Activated B cell treated with CpG ODN at 0.5 μM for 24 hours (primary cell): Measurements from ENCODE around the gene NDUFAF5. TPM values are rescaled to one million over a fixed set of nuclear protein-coding genes. Genes with fewer than 3 reads are reported as not detected.

Experiments used
- ATAC-seq: fragments of 200-7000 bp; cut with Tn5 transposase; one replicate; pipeline ENCODE4 v1.10.0; 2021; ENCODE audit warnings: low read depth, mild to moderate bottlenecking, moderate library complexity
- CTCF ChIA-PET: fragments of 350-600 bp; sonication (Branson Sonifier 250); formaldehyde crosslinking; loops from one replicate; lab custom pipeline; 2021; ENCODE audit warnings: antibody characterized with exemption; lab: Charles Lee
- POLR2A ChIA-PET: fragments of 350-600 bp; sonication (Branson Sonifier 250); formaldehyde crosslinking; loops from one replicate; lab custom pipeline; 2021; ENCODE audit warnings: antibody characterized with exemption; lab: Charles Lee
- DNase-seq: peaks from one replicate; pipeline ENCODE4 v3.0.0; 2022
- H3K27ac Mint-ChIP-seq: one replicate; pipeline ENCODE4 v1.8.0; 2020; ENCODE audit warnings: mixed read lengths
- H3K27me3 Mint-ChIP-seq: one replicate; pipeline ENCODE4 v1.8.0; 2021; ENCODE audit warnings: mixed read lengths
- H3K36me3 Mint-ChIP-seq: one replicate; pipeline ENCODE4 v1.8.0; 2021; ENCODE audit warnings: low read depth, mixed read lengths
- H3K4me1 Mint-ChIP-seq: one replicate; pipeline ENCODE4 v1.8.0; 2021; ENCODE audit warnings: mixed read lengths
- H3K4me3 Mint-ChIP-seq: one replicate; pipeline ENCODE4 v1.8.0; 2020; ENCODE audit warnings: mild to moderate bottlenecking, mixed read lengths
- H3K9me3 Mint-ChIP-seq: one replicate; pipeline ENCODE4 v1.8.0; 2020; ENCODE audit warnings: mixed read lengths
- CTCF ChIP-seq: fragments of 200-600 bp; IDR thresholded peaks from one replicate; pipeline ENCODE4 v1.8.0; 2022; ENCODE audit warnings: antibody characterized with exemption, mild to moderate bottlenecking
- intact Hi-C: fragments of 100-400 bp; cut with micrococcal nuclease; formaldehyde crosslinking; loops from one replicate; pipeline ENCODE4 v1.15.1; 2024
- total RNA-seq: library from RNA; stranded (reverse); gene quantifications from 2 replicates; pipeline ENCODE4 v1.2.3, GENCODE V29; 2022

NDUFAF5 gene
- total RNA-seq, 1 donor from 2014 or later: 29.8 TPM

- H3K9me3 Mint-ChIP-seq: no peaks in the 10 kb centered on the region
- H3K4me1 Mint-ChIP-seq: no peaks in the 10 kb centered on the region
- no peak for TF ChIP-seq CTCF
- DNase-seq: no peak
- peaks cover 29% of the 10 kb centered on the region for H3K36me3 Mint-ChIP-seq
- ChIA-PET POLR2A (no interaction called here), CTCF (no interaction called here)
- ATAC-seq: no peak
- intact Hi-C loops: no loop called here
- no peak overlapping the region for H3K4me3 Mint-ChIP-seq
- H3K27me3 Mint-ChIP-seq: no peaks in the 10 kb centered on the region
- H3K27ac Mint-ChIP-seq: no peak overlapping the region
Measured at GRCh38 chr20:13810446-13810845, 25.6 kb downstream of the NDUFAF5 start.

GRCh38 chr20:13813910-13814309, 29.1 kb downstream of the NDUFAF5 start:
- H3K36me3 Mint-ChIP-seq: peaks cover 46% of the 10 kb centered on the region
- intact Hi-C loops: no loop called here
- ATAC-seq (no peak), DNase-seq (no peak)
- no peak for TF ChIP-seq CTCF
- H3K4me3 Mint-ChIP-seq: no peak overlapping the region
- no peaks in the 10 kb centered on the region for H3K9me3 Mint-ChIP-seq
- no peaks in the 10 kb centered on the region for H3K27me3 Mint-ChIP-seq
- H3K4me1 Mint-ChIP-seq: no peaks in the 10 kb centered on the region
- H3K27ac Mint-ChIP-seq: no peak overlapping the region
- ChIA-PET CTCF (no interaction called here), POLR2A (no interaction called here)

GRCh38 chr20:13814672-13815071, 29.8 kb downstream of the NDUFAF5 start:
- DNase-seq: no peak
- Mint-ChIP-seq H3K4me3 (no peak overlapping the region), H3K36me3 (peaks cover 46% of the 10 kb centered on the region), H3K4me1 (no peaks in the 10 kb centered on the region), H3K9me3 (no peaks in the 10 kb centered on the region), H3K27ac (no peak overlapping the region), H3K27me3 (no peaks in the 10 kb centered on the region)
- ChIA-PET POLR2A (no interaction called here), CTCF (no interaction called here)
- no peak for ATAC-seq
- intact Hi-C loops: no loop called here
- TF ChIP-seq CTCF: no peak

- ChIA-PET POLR2A (no interaction called here), CTCF (no interaction called here)
- Mint-ChIP-seq H3K36me3 (peaks cover 46% of the 10 kb centered on the region), H3K9me3 (no peaks in the 10 kb centered on the region), H3K4me3 (no peak overlapping the region), H3K27ac (no peak overlapping the region), H3K4me1 (no peaks in the 10 kb centered on the region), H3K27me3 (no peaks in the 10 kb centered on the region)
- no peak for TF ChIP-seq CTCF
- intact Hi-C loops: no loop called here
- no peak for DNase-seq
- no peak for ATAC-seq
Measured at GRCh38 chr20:13816757-13817156, 31.9 kb downstream of the NDUFAF5 start.

- no peak for ATAC-seq
- H3K4me3 Mint-ChIP-seq: no peak overlapping the region
- CTCF ChIA-PET: no interaction called here
- DNase-seq: no peak
- no peaks in the 10 kb centered on the region for H3K27me3 Mint-ChIP-seq
- intact Hi-C loops: no loop called here
- peak overlapping the region; percentile 31 for H3K27ac Mint-ChIP-seq
- no peaks in the 10 kb centered on the region for H3K4me1 Mint-ChIP-seq
- H3K9me3 Mint-ChIP-seq: no peaks in the 10 kb centered on the region
- H3K36me3 Mint-ChIP-seq: peaks cover 46% of the 10 kb centered on the region
- no peak for TF ChIP-seq CTCF
- POLR2A ChIA-PET: no interaction called here
Measured at GRCh38 chr20:13817342-13817741, 32.5 kb downstream of the NDUFAF5 start.
